SW480 (cell line): ENCODE measurements around the gene TEX261.
"Not testable (repeated sequence)": the region's sequence is repeated elsewhere in the genome, so short reads cannot be mapped to it uniquely, and the experiment has no call there.

Source experiments
- DNase-seq: peaks from one replicate; pipeline ENCODE4 v3.0.0-alpha.2; 2016; ENCODE audit warnings: low spot score

Gene TEX261

DNA sequence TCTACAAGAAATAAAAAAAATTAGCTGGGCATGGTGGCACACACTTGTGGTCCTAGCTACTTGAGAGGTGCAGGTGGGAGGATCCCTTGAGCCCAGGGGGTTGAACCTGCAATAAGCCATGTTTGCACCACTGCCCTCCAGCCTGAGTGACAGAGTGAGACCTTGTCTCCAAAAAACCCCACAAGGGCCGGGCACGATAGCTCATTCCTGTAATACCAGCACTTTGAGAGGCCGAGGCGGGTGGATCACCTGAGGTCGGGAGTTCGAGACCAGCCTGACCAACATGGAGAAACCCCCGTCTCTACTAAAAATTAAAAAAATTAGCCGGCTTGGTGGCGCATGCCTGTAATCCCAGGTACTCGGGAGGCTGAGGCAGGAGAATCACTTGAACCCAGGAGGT is 5.3 kb upstream of the TEX261 start:
- not testable (repeated sequence) for DNase-seq

- DNase-seq: no peak
These were observed 4.7 kb upstream of the TEX261 start for GRCh38 chr2:70999362-70999761.

DNA sequence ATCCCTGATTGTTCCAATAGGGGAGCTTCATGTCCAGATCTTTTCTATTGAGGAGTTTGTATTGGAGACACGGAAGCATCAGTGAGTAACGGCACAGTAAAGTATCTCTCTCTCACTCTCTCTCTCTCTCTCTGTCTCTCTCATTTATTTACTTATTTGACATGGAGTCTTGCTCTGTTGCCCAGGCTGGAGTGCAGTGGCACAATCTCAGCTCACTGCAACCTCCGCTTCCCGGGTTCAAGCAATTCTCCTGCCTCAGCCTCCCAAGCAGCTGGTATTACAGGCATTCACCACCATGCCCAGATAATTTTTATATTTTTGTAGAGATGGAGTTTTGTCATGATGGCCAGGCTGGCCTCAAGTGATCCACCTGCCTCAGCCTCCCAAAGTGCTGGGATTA is 4.2 kb upstream of the TEX261 start:
- DNase-seq: not testable (repeated sequence)

GRCh38 chr2:70995426-70995729 is 705 bp upstream of the TEX261 start:
- DNase-seq: peak; percentile 80

DNA sequence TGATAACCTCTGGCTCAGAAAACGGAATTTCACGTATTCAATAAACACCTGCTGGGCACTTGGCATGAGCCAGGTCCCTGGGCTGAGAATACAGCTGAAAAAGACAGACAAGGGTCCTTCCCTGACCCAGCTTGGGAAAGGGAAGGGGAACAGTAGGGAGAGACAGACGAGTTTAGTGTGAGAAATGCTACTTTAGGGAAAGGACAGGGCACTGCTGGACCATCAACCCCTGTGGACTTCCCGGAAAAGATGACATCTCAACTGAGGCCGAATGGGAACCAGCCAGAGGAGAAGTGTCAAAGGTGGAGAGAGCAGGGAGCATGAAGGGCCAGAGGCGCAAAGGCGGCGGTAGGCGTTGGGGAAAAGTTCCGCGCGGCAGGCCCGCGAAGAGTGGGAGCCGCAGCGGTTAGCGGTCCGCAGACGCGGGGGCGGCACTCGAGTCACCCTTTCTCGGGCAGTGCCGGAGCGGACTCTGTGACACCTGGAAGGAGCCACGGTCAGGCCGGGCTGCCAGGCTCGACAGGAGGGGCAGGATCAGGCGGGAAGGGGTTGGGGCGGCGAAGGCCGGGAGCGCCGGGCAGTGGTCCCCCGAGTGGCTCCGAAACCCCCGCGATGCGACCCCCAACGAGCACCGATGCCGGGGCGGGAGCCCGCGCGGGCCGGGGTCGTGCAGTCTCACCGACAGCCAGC is 519 bp downstream of the TEX261 start:
- DNase-seq: peak; percentile 22

DNA sequence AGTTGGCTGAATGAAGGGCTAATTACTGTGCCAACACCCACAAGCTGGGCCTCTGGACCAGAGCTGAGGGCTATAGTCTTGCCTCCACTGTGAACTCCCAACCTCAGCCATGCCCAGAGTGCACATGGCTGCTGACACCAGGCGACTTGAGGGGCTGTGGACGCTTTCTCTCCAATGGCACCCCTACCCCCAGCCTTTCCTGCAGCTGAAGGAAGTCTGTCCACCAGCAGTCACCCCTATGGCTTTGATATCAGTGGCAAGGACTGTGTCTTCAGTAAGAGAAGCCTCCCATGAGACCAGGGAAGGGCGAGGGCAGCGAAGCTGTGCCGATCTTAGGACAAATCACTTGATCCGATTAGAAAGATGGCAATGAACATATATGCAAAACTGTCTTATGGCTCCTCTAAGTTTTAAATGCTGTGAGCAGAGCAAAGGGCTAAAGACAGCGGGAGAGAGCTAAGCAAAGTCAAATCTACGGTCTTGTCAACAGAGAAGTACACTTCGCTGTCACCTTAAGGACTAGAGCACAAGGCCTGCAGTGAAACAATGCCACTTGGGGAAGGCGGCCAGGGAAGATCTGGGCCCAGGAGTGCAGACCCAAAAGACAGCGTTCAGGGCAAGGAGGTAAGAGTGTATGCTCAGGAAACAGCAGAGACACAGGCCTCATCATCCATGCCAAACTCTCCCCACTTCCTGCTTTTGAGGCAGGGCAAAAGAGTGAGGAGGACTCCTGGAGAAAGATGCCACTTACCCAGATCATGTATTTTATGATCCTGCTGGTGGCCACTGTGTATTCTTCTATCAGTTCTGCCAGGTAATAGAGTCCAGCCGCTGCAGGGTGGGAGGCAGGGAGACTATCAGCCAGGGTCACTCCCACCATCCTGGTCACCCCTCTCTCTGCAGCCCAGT is 1.5 kb downstream of the TEX261 start:
- no peak for DNase-seq

DNA sequence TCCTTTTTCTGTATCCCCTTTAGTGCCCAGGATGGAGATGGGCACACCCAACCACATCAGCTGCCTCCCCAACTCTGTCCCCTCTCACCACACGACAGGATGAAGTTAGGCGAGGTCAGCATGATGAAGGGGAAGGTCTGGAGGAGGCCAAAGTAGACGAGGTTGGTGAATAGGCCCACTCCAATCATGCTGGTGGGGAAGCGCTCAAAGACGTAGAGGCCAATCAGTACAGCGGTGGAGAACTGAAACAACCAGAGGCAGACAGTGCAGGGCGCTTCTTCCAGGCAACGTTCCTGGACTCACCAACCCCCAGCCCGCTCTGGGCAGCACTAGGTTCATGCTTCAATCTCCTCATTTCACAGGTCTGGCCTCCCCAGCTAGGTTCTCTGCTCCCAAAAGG is 2.9 kb downstream of the TEX261 start:
- DNase-seq: no peak

DNA sequence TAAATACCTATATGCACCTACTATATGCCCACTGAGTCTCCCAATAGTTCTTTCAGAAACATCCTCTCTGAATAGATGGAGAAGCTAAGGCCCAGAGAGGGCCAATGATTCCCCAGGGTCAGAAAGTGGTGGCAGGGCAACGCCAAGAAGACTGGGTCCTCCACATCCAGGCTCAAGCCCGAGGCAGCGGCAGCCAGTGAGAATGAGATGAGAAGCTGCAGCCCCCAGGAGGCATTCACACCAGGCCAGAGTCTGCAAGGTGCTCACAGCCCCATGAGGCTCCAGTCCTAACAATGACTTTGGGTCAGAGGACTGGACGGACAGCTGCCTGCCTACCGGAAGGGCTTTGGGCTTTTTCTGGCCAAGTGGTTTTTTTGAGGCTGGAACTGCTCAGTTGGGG is 3.5 kb downstream of the TEX261 start:
- DNase-seq: no peak

GRCh38 chr2:70990216-70990615 is 4.5 kb downstream of the TEX261 start:
- no peak for DNase-seq

GRCh38 chr2:70988726-70989648 is 5.7 kb downstream of the TEX261 start:
- DNase-seq: no peak

- DNase-seq: no peak
These were observed 6.5 kb downstream of the TEX261 start for GRCh38 chr2:70988151-70988550.

GRCh38 chr2:70987386-70987785 is 7.3 kb downstream of the TEX261 start:
- no peak for DNase-seq

GRCh38 chr2:70986499-70987189 is 8.0 kb downstream of the TEX261 start:
- no peak for DNase-seq

- no peak for DNase-seq
These were observed 8.7 kb downstream of the TEX261 start for GRCh38 chr2:70985956-70986355.

DNA sequence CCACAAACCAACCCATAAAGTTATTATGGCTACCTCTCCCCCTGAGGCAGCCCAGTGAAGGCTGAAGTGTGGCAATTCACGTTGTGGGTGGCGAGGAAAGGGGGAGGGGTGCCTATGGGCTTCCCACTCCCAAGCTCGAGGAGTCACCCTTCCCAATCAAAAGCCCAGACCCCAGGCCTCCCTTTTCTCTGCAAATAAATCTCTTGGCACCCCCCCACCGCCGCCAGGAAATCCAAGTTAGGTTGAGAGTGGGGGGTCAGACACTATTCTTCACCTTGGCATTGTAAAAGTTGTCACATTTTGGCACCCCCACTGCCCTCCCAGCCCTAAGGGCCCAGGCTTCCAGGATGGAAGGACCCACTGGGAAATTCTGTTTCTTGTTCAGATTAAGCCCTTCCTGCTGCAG is 9.4 kb downstream of the TEX261 start:
- DNase-seq: no peak

- DNase-seq: no peak
These were observed 9.9 kb downstream of the TEX261 start for GRCh38 chr2:70984576-70985282.

- DNase-seq: no peak
These were observed 10.5 kb downstream of the TEX261 start for GRCh38 chr2:70984228-70984575.

DNA sequence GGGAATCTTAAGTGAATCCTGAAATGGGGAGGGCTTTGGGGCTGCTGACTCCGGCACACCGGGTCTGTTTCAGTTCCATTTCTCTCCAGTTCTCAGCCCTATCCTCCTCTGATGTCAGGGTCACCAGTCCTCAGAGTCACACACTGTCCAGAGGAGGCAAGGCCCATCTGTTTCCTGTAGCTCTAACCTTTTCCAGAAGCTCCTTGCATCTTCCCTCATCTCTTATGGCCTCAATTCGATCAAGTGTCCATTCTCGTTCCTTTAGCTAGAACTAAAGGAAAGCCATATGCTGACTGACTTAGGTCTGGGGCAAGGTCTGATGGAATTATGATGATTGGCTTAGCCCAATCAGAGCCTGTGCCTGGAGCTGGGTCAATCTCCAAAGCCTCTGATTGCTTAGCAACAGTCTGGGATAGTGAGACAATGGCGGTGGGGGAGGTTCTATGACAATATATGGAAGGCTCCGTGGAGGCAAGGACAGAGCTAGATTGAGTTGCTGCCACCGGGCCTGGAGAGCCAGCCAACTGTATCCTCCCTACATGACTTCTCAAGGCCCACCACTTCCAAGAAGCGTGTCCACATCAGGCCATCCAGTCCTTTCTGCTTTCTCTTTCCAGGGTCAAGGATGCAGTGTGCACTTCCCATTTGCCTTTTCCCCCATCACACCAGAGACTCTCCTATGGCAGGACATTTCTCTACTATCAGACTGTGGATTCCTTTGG is 11.0 kb downstream of the TEX261 start:
- DNase-seq: no peak

GRCh38 chr2:70982971-70983370 is 11.7 kb downstream of the TEX261 start:
- DNase-seq: no peak
